ENCODE measurements around the gene SLC25A52. TPM values are rescaled to one million over a fixed set of nuclear protein-coding genes. Genes with fewer than 3 reads are reported as not detected.
A peak's percentile ranks its signal among the peaks of the same experiment; 100 is the strongest.

The SLC25A52 gene
- total and polyA plus RNA-seq, 9 of the 15 experiments (the other 6 are each of a cell fraction or from before 2014, with no cell fraction given): not detected

- no peak overlapping the region for H3K27ac ChIP-seq (ENCODE audit: extremely low read depth, low read depth, low read length)
- POLR2A ChIA-PET: no interaction called here
- no peak overlapping the region for H3K4me3 ChIP-seq
- no peaks in the 10 kb centered on the region for H4K20me1 ChIP-seq (replicated peaks; ENCODE audit: control insufficient read depth, insufficient read depth, low read length)
- no peaks in the 10 kb centered on the region for H3K79me2 ChIP-seq (ENCODE audit: control insufficient read depth, insufficient read depth, low read length)
- FAIRE-seq (no peak), ATAC-seq (no peak), DNase-seq (ENCODE audit: extremely low read depth in 1 of 4, low spot score in 3 of 4) (no peak)
- no peak overlapping the region for H3K4me2 ChIP-seq (ENCODE audit: insufficient read depth, low read length)
- WGBS (ENCODE audit: insufficient coverage, low coverage, missing lambda C conversion rate): 16% methylated on average over 7 of the region's 7 CpGs
- in situ Hi-C loops (cut with MboI): no loop called here
- peaks cover 6 to 12% of the 10 kb centered on the region in 2 experiments; a peak in 4 of 5 replicates for H3K27me3 ChIP-seq (ENCODE audit: control insufficient read depth in 2 of 2, insufficient read depth in 2 of 2, low read length in 2 of 2)
- CTCF ChIA-PET (ENCODE audit: low intra/inter-chr PET ratio): no interaction called here
- H3K4me1 ChIP-seq (replicated peaks in 1 of 2; ENCODE audit: control insufficient read depth in 2 of 2, insufficient read depth in 2 of 2, low read length in 2 of 2): peaks cover 0 to 6% of the 10 kb centered on the region in 2 experiments; a peak in 1 of 5 replicates
- H3K9me1 ChIP-seq (ENCODE audit: control insufficient read depth, insufficient read depth, low read length): no peaks in the 10 kb centered on the region
- H3K9me3 ChIP-seq (replicated peaks; ENCODE audit: control insufficient read depth, insufficient read depth, low read depth, low read length): no peaks in the 10 kb centered on the region; the same call in none of the 2 replicates
- no peak overlapping the region for H2AFZ ChIP-seq (ENCODE audit: low read depth, low read length)
- no peak overlapping the region for H3K9ac ChIP-seq (ENCODE audit: insufficient read depth in 1 of 2, low read depth in 2 of 2, low read length in 2 of 2)
- no TSS peak for BruUV-seq (replicated peaks)
- H3K36me3 ChIP-seq (ENCODE audit: control insufficient read depth, insufficient read depth, low read length): no peaks in the 10 kb centered on the region
- no peak for TF ChIP-seq IFI16 (CRISPR knock-in tag; IDR thresholded peaks at IDR 0.05)
- TF ChIP-seq, protein P1, sequence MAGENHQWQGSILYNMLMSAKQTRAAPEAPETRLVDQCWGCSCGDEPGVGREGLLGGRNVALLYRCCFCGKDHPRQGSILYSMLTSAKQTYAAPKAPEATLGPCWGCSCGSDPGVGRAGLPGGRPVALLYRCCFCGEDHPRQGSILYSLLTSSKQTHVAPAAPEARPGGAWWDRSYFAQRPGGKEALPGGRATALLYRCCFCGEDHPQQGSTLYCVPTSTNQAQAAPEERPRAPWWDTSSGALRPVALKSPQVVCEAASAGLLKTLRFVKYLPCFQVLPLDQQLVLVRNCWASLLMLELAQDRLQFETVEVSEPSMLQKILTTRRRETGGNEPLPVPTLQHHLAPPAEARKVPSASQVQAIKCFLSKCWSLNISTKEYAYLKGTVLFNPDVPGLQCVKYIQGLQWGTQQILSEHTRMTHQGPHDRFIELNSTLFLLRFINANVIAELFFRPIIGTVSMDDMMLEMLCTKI (IDR thresholded peaks at IDR 0.05; ENCODE audit: partially characterized antibody): no peak
- no peak for TF ChIP-seq KDM2B (CRISPR knock-in tag; IDR thresholded peaks at IDR 0.05)
- TF ChIP-seq CBX5 (IDR thresholded peaks at IDR 0.05; ENCODE audit: borderline replicate concordance, low read depth): peak; percentile 65; the same call in 1 of the 2 replicates
- intact Hi-C loops (cut with micrococcal nuclease): loop anchor here (5.0 to 10.0 kb wide), 3 partner anchors 258 to 725 kb away; no protein-coding TSS in a partner anchor
Measured at GRCh38 chr18:31719363-31720006, 41.2 kb downstream of the SLC25A52 start.

Data from K562 (cell line).